ENCODE results near the gene HES5.
A peak's percentile ranks its signal among the peaks of the same experiment; 100 is the strongest.

HES5 gene

DNA sequence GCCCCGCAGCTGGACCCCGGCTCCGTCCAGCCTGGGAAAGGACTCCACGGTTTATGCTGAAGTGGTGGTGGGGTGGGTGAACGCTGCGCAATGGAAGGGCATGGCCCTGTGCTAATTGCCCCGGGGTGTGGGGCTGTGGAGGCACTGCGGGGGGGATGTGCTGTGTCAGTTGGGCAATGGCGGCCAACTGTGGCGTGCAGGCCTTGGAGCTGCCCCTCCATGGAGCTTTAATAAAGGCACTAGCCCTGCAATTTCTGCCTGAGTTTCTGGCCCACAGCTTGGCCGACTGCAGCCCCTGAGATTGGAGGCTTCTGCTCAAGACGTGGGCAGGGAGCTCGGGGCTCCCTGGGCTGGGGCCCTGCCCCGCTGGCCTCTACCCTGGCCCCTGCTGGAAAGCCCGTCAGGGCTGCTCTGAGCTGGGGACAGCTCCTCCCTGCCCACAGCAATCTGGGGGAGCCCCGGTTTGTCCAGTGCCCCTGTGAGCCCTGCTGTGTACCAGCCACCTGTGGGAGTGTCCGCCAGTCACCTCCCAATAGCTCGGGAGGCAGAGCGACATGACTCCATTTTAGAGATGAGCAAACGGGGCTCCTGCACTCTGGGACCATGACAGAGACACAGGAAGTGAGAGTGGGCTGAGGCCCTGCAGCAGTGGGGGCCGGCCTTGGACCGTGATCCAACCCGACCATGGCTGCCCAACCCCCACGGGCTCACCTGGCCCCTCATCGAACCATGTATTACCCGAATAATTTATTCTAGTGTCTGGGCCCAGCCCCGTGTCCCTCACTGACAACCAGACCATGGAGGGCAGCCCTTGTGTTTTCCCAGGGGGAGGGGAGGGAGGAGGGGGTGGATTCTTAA lies 17.4 kb upstream of the HES5 start:
- peak in 1 of 4 experiments; percentile 61 for DNase-seq (ENCODE audit: low read depth in 4 of 4, low spot score in 1 of 4)

DNA sequence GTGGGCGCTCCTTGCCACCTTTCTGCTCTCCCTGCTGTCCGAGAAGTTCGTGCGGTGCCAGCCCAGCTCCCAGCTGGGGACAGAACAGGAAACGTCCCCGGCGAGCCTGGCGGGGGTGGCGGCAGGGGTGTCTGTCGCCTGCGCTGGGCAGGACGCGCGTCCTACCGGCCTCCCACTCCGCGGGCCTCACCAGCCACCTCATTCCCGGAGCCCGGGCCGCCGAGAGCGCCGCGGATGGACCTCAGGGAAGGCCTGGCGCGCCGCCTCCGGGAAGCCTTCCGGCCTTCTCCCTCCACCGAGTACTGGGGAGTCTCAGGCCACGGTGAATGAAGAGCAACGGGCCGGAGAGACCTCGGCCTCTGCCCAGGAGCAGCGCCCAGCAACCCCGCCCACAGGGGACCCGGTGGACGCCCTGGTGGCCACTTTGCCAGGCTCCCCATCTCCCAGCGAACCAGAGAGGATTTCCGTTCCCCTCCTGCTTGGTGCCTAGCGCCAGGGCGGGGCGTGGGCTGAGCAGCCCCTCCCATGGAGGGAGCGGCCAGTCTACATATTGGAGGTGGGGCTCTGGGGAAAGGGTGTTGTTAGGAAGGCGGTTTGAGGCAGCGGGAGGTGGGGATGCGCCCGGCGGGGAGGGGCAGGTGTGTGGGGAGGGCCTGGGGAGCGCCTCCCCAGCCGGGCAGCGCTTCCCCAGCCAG lies 16.6 kb upstream of the HES5 start:
- peak in 2 of 4 experiments; percentile 69 to 87 for DNase-seq (ENCODE audit: low read depth in 4 of 4, low spot score in 1 of 4)

DNA sequence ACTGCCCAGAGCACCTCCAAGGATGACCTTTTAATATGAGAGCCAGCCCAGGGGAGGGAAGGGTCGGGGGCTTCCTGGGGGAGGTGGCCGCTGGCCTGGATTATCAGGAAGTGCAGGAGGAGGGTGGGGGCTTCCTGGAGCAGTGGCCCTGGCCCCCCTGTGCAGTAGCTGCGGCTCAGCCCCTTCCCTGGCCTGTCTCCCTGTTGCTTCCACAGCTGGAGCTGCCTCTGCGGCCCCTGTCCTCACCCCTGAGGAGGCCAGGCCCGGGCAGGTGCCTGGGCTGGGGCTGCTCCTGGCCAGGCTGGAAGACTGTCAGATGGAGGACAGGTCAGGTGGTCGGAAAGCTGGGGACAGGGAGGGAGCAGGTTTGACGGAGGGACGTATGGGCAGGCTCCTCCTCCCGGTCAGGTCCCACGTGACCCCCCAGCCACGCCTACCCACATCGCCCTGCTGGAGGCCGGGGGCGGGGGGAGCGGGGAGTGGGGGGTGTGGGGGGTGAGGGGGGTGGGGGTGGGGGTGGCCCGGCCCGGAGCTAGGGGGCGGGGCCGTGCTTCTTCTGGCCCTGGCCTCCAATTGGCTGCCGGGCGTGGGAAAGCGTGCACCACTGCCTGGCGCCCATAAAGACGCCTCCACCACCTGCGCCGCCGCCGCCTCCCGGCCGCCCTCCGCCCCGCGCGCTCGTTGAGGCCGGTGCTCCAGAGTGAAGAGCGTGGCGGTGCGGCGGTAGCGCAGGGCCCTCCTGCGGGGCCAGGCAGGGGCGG lies 15.9 kb upstream of the HES5 start:
- peak in 3 of 4 experiments; percentile 62 to 82 (median 75) for DNase-seq (ENCODE audit: low read depth in 4 of 4, low spot score in 1 of 4)

DNA sequence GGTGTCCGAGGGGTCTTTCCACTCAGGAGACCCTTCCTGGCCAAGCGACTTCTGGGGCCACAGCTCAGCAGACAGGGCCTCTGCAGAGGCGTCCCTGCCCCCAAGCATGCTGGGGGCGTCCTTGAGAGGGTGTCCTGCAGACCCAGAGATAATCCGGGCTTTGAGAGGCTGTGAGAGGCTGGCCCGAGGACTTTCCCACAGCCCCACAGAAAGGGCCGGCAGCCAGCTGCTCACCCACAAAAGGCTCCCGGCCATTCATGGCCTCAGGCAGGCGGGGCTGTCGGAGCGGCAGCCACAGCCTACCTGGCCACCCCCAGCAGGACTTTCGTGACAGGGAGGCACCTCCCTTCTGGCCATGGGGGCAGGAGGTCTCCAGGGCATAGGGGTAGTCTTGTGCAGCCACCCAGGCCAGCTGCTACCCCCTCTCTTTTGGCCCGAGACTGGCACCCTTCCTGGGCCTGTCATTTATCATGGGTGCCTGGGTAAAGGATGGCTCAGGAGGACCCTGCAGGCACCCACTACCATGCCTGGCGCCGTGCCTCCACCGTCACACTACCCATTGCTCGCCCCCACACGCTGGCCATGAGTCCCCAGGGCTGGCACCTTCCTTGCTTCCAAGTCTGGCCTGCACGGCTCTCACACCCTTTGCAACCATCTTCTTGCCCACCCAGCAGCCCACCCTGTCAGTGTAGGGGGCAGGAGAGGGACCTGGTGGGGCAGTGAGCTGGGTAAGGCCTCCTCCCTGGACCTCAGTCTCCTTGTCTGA lies 15.0 kb upstream of the HES5 start:
- no peak for DNase-seq (ENCODE audit: low read depth in 4 of 4, low spot score in 1 of 4)

DNA sequence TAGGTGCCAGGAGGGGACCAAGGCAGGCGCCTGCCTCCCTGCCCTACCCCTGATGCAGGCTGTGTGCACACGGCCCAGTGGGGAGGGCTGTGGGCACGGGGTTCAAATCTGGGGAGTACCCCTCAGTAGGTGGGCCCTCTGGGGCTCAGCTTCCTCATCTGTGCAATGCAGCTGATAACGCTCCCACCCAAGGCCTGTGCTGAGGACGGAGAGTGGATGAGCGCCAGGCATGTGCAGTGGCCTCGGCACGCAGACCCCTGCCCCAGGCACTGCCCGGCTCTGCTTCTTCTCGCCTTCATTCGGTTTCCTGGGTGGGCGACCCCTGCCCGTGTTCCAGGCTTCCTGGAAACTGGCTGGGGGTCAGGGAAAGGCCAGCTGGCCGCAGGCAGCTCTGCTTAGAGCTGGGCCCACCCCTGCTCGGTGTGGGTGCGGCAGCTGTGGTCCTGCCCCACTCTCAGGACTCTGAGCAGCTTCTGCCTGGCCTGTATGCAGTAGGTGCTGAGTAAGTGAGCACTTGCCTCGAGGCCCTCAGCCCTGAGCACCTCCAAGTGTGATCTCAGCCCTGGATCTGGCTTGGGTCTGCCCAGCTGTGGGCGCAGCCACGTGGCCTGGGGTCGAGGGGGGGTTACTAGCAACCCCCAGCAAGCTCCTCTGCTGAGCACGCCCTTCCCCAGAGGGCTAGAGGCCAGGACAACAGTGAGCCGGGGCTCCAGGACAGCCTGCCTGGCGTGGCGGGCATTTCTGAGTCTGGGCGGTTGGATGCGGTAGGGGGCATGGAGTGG lies 14.2 kb upstream of the HES5 start:
- DNase-seq (ENCODE audit: low read depth in 4 of 4, low spot score in 1 of 4) = no peak

DNA sequence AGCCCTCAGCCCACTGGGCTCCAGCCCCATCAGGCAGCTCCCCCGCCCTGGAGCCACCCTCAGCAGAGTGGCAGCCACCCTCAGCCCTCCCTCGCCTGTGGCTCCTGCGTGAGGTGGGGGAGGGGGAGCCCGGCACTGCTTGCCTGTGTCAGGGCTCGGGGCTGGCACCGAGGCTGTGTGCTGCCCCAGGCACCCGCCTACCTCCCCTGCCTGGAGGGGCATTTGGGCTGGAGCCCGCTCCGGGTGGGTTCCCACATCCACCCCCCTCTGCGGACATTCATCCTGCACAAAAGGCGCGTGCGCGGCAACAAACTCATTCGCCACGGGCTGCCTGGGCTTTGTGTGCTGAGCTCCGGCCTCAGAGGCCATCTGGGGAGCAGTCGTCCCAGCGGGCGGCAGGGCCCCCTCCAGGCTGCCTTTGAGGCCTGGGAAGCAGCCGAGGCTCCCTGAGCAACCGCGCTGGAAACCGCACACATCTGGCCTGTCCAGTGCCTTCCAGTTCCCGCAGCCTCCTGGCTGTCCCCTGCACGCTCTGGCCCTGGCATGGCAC lies 13.6 kb upstream of the HES5 start:
- no peak for DNase-seq (ENCODE audit: low read depth in 4 of 4, low spot score in 1 of 4)

DNA sequence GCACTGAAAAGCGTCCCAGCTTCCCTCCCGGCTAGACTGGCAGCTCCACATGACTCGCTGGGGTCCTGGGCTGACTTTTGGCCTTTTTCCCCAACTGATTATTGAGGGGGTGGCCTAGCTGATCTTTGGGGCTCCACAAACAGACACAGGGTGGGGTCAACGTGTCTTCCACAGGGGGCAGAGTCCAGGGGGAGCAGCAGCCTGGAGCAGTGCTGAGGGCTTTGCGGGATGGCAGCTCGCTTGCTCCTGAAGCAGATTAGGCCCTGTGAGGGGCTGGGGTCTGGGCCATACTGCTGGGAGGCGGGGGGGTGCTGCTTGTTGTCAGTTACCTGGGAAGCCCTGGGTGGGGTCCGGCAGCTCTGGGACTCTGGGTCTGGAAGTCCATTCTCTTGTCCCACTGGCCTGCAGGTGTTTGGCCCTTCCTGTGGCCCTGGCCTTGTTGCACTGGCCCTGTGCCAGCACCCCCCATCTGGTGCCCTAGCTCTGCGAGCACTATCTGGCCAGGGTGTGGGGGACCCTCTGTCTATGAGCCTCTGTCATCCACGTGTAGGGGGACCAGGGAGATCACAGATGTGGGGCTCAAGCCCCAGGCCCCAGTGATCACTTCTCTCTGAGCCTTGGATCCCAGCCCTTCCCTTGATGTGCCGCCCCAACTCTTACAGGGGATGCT lies 12.3 kb upstream of the HES5 start:
- DNase-seq (ENCODE audit: low read depth in 4 of 4, low spot score in 1 of 4) = no peak

DNA sequence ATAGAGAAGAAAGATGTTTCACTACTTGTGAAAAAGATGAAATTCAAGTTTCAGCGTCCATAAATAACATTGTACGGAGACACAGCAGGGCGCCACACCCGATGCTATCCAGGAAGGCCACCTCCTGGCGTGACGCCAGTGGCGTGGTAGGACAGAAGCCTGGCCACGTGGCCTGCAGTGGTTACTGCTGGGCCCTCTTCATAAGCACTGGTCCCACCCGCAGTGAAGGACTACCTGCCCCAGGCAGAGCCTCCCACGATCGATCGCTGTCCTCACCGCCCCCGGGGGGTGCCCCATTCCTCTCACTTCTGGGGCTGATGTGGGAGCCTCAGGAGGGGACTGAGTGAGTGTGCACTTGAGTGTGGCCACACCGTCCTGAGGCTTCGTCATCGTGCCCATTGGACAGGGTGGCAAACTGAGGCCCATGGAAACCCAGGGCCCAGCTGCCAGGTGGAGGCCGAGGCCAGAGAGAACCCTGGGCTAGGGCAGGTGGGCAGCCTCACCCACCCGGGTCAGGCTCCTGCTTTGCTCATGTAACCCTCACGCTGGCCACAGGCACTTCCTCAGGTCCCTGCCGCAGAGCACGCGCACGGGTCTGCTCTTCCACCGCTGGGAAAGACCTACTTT lies 11.7 kb upstream of the HES5 start:
- no peak for DNase-seq (ENCODE audit: low read depth in 4 of 4, low spot score in 1 of 4)

DNA sequence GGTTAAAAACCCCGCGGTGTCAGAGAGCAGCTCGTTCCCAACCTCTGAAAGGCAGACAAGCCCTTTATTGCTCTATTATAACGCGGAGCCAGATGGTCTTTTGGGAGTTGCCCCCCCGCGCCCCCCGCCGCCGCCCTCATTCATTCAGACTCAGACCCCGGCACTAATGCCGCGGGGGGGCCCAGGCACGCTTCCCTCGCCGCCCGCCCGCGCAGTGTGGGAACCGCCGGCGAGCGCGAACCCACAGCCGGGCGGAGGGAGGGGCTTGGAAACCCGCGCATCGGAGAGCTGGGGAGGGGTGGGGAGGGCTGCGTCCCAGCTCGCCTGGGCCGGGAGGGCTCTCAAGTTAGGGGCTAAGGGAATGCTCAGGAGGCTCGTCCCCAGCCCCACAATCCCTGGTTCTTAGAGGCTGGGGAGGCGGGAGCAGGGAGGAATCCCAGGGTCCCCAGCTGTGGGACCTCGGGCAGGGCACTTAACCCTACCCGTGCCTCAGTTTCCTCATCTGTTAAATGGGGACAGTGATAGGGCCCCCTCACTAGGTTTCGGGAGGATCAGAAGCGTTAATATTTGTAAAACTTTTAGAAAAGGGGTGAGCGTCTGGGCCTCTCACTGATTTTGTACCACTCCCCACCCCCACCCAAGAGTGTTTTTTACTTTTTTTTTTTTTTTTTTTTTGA lies 10.9 kb upstream of the HES5 start:
- DNase-seq (ENCODE audit: low read depth in 4 of 4, low spot score in 1 of 4) = no peak

DNA sequence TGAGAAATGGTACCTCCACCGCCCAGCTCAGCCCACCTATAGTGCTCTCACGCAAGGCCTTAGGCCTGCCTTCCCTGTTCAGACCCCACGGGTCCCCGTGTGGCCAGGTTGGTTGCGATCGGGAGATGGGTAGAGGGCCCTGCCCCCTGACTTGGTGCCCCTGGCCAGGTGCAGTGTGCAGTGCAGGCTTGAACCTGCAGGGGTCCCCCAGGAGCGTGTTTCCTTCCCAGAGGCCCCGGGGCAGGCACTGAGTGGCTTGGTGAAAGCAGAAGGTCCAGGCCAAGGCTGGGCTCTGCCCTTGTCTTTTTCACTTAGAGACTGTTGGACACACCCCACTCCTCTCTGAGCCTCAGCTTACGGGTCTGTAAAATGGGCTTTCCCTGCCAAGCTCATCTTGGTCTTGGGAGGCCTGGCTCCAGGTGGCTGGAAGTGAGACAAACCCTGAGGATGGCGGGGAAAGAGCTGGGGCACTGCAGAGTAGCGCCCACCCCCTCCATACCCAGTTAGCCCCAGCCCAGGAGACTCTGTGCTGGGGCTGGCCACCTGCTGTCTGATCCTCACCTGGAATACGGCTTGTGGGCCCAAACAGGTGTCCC lies 9.3 kb upstream of the HES5 start:
- DNase-seq (ENCODE audit: low read depth in 4 of 4, low spot score in 1 of 4) = no peak

DNA sequence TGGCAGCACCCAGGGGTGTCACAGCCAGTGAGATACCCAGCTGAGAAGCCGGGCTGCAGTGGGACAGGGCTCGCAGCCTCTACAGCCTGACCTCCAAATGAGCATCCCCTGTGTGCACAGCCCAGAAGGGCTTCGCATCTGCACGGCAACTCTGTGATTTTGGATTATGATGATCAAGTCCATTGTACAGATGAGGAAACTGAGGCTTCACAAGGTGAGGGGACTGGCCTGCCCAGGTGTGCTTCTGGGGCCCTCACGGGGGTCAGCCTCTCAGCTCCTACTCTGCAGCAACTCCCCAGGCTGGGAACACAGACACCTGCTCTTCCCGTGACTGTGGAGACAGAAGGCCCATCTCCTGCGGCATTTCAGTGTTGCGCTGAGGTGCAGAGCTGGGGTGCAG lies 8.8 kb upstream of the HES5 start:
- no peak for DNase-seq (ENCODE audit: low read depth in 4 of 4, low spot score in 1 of 4)

DNA sequence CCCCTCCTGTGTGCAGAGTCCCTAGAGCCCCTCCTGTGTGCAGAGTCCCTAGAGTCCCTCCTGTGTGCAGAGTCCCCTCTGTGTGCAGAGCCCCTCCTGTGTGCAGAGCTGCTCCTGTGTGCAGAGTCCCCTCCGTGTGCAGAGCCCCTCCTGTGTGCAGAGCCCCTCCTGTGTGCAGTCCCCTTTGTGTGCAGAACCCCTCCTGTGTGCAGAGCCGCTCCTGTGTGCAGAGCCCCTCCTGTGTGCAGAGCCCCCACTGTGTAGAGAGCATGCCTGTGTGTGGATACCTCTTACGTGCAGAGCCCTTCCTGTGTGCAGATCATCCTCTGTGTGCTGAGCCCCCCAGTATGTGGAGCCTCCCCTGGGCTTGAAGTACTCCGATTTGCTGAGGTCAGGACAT lies 8.3 kb upstream of the HES5 start:
- no peak for DNase-seq (ENCODE audit: low read depth in 4 of 4, low spot score in 1 of 4)

DNA sequence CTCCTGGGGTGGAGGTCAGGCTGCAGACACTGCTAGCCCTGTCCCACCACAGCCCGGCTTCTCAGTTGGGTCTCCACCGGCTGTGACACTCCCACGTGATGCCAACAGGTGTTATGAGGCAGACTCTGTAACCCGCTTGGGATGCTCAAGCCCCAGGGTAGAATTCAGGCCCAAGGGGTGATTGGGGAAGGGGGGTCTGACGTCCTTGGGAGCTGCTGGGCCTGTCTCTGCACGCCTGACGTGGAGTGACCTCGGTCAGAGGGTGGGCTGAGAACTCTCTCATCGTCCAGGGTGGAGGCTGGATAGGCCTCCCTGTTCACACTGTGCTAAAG lies 7.7 kb upstream of the HES5 start:
- DNase-seq (ENCODE audit: low read depth in 4 of 4, low spot score in 1 of 4) = no peak

DNA sequence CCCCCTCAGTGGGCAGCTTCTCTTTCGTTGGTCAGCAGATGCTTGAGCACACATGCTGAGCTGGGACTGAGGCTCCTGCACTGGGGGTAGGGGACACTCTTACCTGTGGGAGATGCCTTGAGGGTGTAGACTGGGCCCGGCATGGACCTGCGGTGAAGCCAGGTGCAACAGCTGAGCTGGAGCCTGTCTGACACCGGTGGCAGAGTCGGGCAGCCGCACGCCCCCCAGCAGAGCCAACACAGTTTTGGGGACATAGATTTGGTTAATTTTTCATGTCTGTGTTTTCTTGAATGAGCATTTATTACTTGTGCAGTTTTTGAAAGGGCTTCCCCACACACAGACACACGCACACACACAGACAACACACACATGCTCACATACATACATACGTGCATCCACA lies 5.9 kb upstream of the HES5 start:
- no peak for DNase-seq (ENCODE audit: low read depth in 4 of 4, low spot score in 1 of 4)

DNA sequence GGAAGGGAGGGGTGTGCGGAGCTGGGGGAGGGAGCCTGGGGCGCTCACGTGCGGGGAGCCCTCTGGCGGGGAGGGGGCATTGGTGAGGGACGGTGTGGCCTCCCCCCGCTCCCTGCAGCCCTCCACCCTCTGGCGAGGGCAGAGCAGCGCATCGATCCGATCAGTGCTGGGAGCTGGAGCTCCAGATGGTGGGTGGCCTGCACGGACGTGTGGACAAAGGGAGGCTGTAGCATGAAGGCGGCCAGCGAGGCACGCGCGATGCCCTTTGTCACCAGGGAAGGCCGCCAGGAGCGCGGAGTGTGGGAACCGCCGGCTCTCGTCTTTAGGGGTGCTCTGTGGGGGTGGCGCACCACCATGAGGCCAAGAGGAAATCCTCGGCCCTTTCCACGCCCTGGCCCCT lies 5.4 kb upstream of the HES5 start:
- no peak for DNase-seq (ENCODE audit: low read depth in 4 of 4, low spot score in 1 of 4)

DNA sequence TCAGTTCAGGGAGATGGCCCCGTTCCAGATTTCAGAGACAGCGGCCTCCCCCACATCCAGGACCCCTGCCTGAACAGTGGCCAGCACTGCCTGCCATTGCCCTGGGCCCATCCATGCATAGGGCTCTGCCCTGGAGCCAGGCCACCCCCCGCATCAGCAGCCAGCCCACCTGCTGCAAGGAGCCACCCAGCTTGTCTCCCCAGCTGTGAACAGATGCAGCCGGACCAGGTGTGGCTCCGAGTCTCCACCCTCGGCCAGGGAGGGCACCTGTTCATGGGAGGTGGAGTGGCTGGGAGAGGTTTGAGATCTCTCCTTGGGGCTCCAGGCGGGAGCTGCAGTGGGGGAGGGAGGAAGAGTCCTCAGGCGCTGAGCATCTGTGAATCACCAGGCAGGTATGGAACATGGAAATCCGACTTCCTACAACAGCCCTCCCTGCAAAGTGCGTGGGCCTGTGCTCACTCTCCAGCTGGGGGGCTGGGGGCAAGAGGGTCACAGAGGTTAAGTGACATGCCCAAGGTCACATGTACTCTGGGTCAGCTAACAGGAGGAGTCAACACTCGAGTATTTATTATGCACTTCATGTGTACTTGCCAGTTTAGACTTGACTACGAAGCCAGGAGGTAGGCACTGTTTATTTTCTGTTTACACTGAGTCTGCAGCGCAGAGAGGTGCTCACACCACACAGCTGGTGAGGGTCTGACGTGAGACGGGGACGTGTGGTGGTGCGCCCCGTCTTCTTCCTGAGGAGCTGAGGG lies 4.8 kb upstream of the HES5 start:
- DNase-seq (ENCODE audit: low read depth in 4 of 4, low spot score in 1 of 4) = no peak

DNA sequence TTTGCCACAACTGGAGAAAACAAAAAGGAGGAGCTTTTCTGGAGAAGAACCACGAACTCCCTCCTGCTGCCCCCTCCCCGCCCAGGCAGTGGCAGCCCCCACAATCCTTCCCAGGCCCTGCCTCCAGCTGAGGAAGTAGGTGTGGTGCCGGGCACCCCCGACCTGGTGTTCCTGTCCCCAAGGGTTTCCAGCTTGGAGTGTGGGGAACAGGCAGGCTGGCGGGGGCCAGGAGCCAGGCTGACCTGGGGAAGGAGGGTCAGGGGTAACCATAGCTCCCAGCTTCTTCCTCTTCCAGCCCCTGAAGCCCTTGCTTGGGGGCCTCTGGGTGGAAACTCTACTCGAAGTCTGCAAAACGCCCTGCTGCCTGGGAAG lies 4.2 kb upstream of the HES5 start:
- DNase-seq (ENCODE audit: low read depth in 4 of 4, low spot score in 1 of 4) = no peak

DNA sequence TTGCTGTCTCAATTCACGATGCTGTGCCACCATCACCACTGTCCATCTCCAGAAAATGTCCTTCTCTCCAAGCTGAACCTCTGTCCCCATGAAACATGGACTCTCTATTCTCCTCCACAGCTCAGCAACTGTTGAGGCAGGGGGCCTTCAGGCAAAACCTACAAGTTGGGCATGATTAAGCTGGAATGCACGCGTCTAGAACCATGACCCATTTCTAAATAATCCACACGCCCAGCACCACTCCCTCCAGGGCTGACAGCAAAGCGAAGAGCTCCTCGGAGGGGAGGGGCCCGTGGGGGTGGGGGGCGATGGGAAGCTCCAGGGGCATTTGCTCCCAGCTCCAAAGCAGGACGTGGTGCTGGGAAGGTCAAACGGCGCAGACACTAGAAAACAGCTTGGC lies 3.3 kb upstream of the HES5 start:
- DNase-seq (ENCODE audit: low read depth in 4 of 4, low spot score in 1 of 4) = no peak
